GM12878 (cell line): ENCODE measurements around the gene DGCR8. TPM values are rescaled to one million over a fixed set of nuclear protein-coding genes. Genes with fewer than 3 reads are reported as not detected.
A peak's percentile ranks its signal among the peaks of the same experiment; 100 is the strongest.

Experiments
- ATAC-seq: fragments of 200-7000 bp; cut with Tn5 transposase; 3 replicates; pipeline ENCODE4 v1.9.1; 2020; ENCODE audit warnings: mild to moderate bottlenecking, moderate library complexity
- BruUV-seq: library from RNA; stranded (reverse); fragments of 400-500 nt; replicated peaks from 2 replicates; lab custom pipeline; 2021; lab: Mats Ljungman, UMichigan
- CTCF ChIA-PET: fragments of 300-600 bp; sonication (Branson Sonifier 250); formaldehyde crosslinking; extraction: SDS; loops from one replicate; lab custom pipeline; 2021; ENCODE audit warnings: inconsistent platforms; lab: Yijun Ruan, JAX
- POLR2A ChIA-PET: fragments of 350-600 bp; formaldehyde crosslinking; extraction: SDS; loops from one replicate; lab custom pipeline; 2021; ENCODE audit warnings: inconsistent platforms; lab: Charles Lee
- RAD21 ChIA-PET: fragments of 300-600 bp; sonication (Branson Sonifier 250); formaldehyde crosslinking; loops from one replicate; lab custom pipeline; 2023; ENCODE audit warnings: antibody characterized with exemption; ENCODE audit not compliant: unreplicated experiment; lab: Charles Lee
- SMC1A ChIA-PET: fragments of 300-600 bp; sonication (Branson Sonifier 250); formaldehyde crosslinking; loops from one replicate; lab custom pipeline; 2023; ENCODE audit not compliant: unreplicated experiment, uncharacterized antibody; lab: Charles Lee
- DNase-seq: peaks from one replicate; pipeline ENCODE4 v3.0.0-alpha.2; 2011; ENCODE audit warnings: low read depth, low spot score
- FAIRE-seq: peaks from 3 replicates; lab custom pipeline; 2011; peaks lifted over from hg19 to GRCh38; lab: Jason Lieb, UNC
- H2AFZ ChIP-seq: 2 replicates; pipeline ENCODE4 v1.6.0; 2011; ENCODE audit warnings: low read depth, low read length, control low read depth; ENCODE audit not compliant: control insufficient read depth
- H3K27ac ChIP-seq: 2 replicates; pipeline ENCODE4 v1.5.1; 2011; ENCODE audit warnings: control low read depth; ENCODE audit not compliant: control insufficient read depth, insufficient read depth
- H3K27me3 ChIP-seq, 2 experiments: replicated peaks in 1 of 2; 2 replicates each; pipeline versions ENCODE4 v1.6.0 to v1.6.1; 2011; ENCODE audit warnings: low read length in 1 of 2; ENCODE audit not compliant: control insufficient read depth in 2 of 2, insufficient read depth in 2 of 2
- H3K36me3 ChIP-seq, 2 experiments: 2 replicates each; pipeline ENCODE4 v1.5.1; 2011; ENCODE audit warnings: low read length in 1 of 2; ENCODE audit not compliant: control insufficient read depth in 2 of 2, insufficient read depth in 2 of 2
- H3K4me1 ChIP-seq: 2 replicates; pipeline ENCODE4 v1.6.1; 2011; ENCODE audit warnings: mild to moderate bottlenecking, low read length, moderate library complexity, mixed read lengths; ENCODE audit not compliant: control insufficient read depth, insufficient read depth
- H3K4me2 ChIP-seq: 2 replicates; pipeline ENCODE4 v1.6.0; 2011; ENCODE audit warnings: control low read depth; ENCODE audit not compliant: control insufficient read depth, insufficient read depth
- H3K4me3 ChIP-seq: fragments of 200-600 bp; sonication (generic); 2 replicates; pipeline ENCODE4 v1.5.1; 2016
- H3K79me2 ChIP-seq: 2 replicates; pipeline ENCODE4 v1.6.0; 2011; ENCODE audit warnings: low read length; ENCODE audit not compliant: control insufficient read depth, insufficient read depth
- H3K9ac ChIP-seq: 2 replicates; pipeline ENCODE4 v1.8.0; 2011; ENCODE audit warnings: low read length, control low read depth, mixed read lengths; ENCODE audit not compliant: control insufficient read depth, insufficient read depth
- H3K9me3 ChIP-seq: replicated peaks from 3 replicates; pipeline ENCODE4 v1.5.1; 2011; ENCODE audit warnings: mild to moderate bottlenecking, low read length; ENCODE audit not compliant: control insufficient read depth, insufficient read depth
- H4K20me1 ChIP-seq: 2 replicates; pipeline ENCODE4 v1.6.0; 2011; ENCODE audit not compliant: control insufficient read depth, insufficient read depth
- GATAD2B ChIP-seq: fragments of 450-650 bp; conservative IDR thresholded peaks from 2 replicates; pipeline ENCODE4 v1.6.1; 2017; ENCODE audit warnings: low read depth, mild to moderate bottlenecking, moderate library complexity
- SIN3A ChIP-seq: IDR thresholded peaks from 2 replicates; pipeline ENCODE4 v1.6.1; 2012; ENCODE audit warnings: low read depth, low read length, improper control_type of control experiment
- YBX1 ChIP-seq: fragments of 450-650 bp; IDR thresholded peaks from 2 replicates; pipeline ENCODE4 v1.6.1; 2016; ENCODE audit warnings: antibody characterized with exemption
- ZNF207 ChIP-seq: fragments of 450-650 bp; IDR thresholded peaks from 2 replicates; pipeline ENCODE4 v1.6.1; 2014; ENCODE audit warnings: antibody characterized with exemption, mild to moderate bottlenecking, borderline replicate concordance
- WGBS: methylation state at CpG from one replicate; pipeline ENCODE4 v1.1.6; 2016; ENCODE audit warnings: low lambda C conversion rate; ENCODE audit not compliant: insufficient replicate concordance, insufficient coverage; ENCODE audit errors: missing lambda C conversion rate; 5-methylcytosine and 5-hydroxymethylcytosine counted together
- in situ Hi-C: fragments of 300-500 bp; cut with MboI; formaldehyde crosslinking; loops from 9 replicates; pipeline ENCODE4 v1.14.3; 2018; ENCODE audit warnings: mixed read lengths
- intact Hi-C: fragments of 100-400 bp; cut with micrococcal nuclease; formaldehyde crosslinking; loops from one replicate; pipeline ENCODE4 v1.14.2; 2022; ENCODE audit not compliant: unreplicated experiment
- polyA plus RNA-seq, 11 experiments: library from polyadenylated mRNA; depleted of rRNA in 4 of 11; unstranded in 6 of 11; stranded (reverse) in 5 of 11; fragments of >200 nt; fragmentation: Nextera tagmentation in 4 of 11; fragmentation: Illumina TruSeq in 1 of 11; extraction: Ambion mirVana in 4 of 11; extraction: Trizol in 1 of 11; gene quantifications; 1 replicate in 1 of 11; 2 replicates in 10 of 11; pipeline versions ENCODE4 v1.2.1 to v1.2.3, GENCODE V29; 2011 to 2016; ENCODE audit warnings: inconsistent platforms in 2 of 11, missing spikeins in 2 of 11, low read depth in 1 of 11
- total RNA-seq, 4 experiments: library from RNA; depleted of rRNA in 3 of 4; stranded (reverse); fragments of >200 nt in 3 of 4; fragmentation: Illumina TruSeq in 1 of 4; extraction: Trizol in 1 of 4; gene quantifications; 2 replicates each; pipeline versions ENCODE4 v1.2.1 to v1.2.3, GENCODE V29; 2013 to 2021
- TF ChIP-seq, protein P1 (sequence below): fragments of 450-650 bp; IDR thresholded peaks from 2 replicates; pipeline ENCODE4 v1.6.1; 2017; ENCODE audit warnings: mild to moderate bottlenecking
- TF ChIP-seq, protein P2 (sequence below): IDR thresholded peaks from 2 replicates; pipeline ENCODE4 v1.6.1; 2011; ENCODE audit warnings: low read depth, low read length, improper control_type of control experiment, borderline replicate concordance

DGCR8 gene
- total and polyA plus RNA-seq, 10 of the 15 experiments (the other 5 are each of a cell fraction or from before 2014, with no cell fraction given): 1.2 to 35.1 (median 17.2) TPM

DNA sequence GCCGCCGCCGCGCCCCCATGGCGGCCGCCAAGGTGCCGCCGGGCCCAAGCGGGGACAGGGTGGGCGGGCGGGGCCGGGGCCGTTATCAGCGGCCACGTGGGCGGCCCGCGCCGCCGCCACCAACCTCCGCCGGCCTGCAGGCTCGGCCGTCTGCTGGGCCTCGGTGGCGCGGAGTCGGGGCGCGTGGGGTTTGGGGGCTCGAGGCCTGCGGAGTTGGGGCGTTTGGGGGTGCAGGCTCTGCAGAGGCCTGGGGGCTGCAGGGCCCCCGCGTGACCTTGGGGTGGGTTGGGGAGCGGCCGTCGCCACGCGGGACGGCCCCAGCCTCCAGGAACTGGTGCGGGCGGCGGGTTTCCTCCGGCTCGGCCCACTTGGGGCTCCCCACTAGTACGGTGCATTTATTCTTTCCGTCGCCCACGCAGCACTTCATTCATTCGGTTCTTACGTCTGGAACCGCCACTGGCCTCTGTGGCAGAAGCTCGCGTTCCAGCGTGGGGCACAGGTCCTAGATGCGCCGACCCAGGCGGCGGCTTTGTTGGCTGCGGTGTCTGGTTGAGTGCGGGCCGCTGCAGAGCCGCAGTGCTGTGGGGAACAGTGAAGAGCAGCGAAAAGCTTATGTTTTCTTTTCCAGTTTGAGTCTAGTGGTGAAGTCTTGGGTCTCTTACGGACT lies 37.7 kb downstream of the DGCR8 start (continued):
- peak; percentile 17; the same call in 1 of the 2 replicates for TF ChIP-seq GATAD2B
- TF ChIP-seq ZNF207: peak; percentile 37; the same call in 1 of the 2 replicates
- TF ChIP-seq YBX1: no peak
- TF ChIP-seq, protein P1, sequence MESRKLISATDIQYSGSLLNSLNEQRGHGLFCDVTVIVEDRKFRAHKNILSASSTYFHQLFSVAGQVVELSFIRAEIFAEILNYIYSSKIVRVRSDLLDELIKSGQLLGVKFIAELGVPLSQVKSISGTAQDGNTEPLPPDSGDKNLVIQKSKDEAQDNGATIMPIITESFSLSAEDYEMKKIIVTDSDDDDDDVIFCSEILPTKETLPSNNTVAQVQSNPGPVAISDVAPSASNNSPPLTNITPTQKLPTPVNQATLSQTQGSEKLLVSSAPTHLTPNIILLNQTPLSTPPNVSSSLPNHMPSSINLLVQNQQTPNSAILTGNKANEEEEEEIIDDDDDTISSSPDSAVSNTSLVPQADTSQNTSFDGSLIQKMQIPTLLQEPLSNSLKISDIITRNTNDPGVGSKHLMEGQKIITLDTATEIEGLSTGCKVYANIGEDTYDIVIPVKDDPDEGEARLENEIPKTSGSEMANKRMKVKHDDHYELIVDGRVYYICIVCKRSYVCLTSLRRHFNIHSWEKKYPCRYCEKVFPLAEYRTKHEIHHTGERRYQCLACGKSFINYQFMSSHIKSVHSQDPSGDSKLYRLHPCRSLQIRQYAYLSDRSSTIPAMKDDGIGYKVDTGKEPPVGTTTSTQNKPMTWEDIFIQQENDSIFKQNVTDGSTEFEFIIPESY: no peak

DNA sequence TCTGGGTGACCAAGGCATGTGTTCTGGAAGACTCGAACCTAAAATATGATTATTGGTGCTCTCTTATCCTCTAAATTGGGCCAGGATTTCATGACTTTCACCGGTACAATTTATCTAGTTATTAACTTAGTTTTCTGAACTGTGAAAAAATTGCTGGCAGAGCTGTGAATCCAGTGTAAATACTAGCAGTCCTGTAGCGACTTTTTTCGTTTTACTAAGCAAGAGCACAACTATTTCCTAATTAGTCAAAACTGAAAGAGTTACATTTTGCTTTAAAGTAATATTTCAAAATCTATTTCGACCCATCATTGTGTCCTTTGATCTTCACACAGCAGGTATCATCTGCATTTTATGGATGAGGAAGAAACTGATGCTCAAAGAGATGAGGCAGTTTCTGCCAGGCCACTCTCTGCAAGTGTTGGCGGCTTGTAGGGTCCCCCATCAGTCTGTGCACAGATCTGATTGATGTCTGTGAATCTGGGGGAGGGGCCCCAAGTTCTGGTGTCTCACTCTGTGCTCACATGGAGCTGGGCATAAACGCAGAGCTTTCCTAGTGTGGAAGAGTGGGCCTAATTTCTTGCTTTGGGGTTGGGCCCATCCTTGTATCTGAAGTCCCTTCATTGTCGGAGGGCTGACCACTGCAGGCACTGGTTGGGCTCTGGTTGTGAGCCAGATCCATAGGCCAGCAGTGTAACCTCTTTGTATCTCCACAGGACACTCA lies 38.4 kb downstream of the DGCR8 start:
- Histone ChIP-seq H3K9ac (peak overlapping the region; percentile 99), H4K20me1 (0 out of 2 replicates have a peak, but pooled peaks cover 2% of the 10 kb centered on the region), H3K4me3 (peak overlapping the region; percentile 78), H3K9me3 (no peaks in the 10 kb centered on the region), H3K27me3 (no peaks in the 10 kb centered on the region), H3K79me2 (peaks cover 72% of the 10 kb centered on the region), H3K36me3 (peaks cover 27 to 28% of the 10 kb centered on the region in 2 experiments), H3K4me2 (peak overlapping the region; percentile 87), H3K27ac (peak overlapping the region; percentile 91), H2AFZ (no peak overlapping the region), H3K4me1 (peaks cover 24% of the 10 kb centered on the region)
- DNase-seq (no peak), ATAC-seq (no peak), FAIRE-seq (no peak)
- TF ChIP-seq, protein P2, sequence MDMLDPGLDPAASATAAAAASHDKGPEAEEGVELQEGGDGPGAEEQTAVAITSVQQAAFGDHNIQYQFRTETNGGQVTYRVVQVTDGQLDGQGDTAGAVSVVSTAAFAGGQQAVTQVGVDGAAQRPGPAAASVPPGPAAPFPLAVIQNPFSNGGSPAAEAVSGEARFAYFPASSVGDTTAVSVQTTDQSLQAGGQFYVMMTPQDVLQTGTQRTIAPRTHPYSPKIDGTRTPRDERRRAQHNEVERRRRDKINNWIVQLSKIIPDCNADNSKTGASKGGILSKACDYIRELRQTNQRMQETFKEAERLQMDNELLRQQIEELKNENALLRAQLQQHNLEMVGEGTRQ: no peak
- 0 out of 2 replicates have a peak, but pooled peaks have one; percentile 6 for TF ChIP-seq SIN3A
- TSS peak; percentile 74 for BruUV-seq
- intact Hi-C loops (loop anchor here (5.0 kb wide), 1 partner anchor 146 kb away; no protein-coding TSS in a partner anchor), in situ Hi-C loops (no loop called here)
- ChIA-PET CTCF (no interaction called here), SMC1A (interaction anchor here (0.9 kb wide), 1 partner anchor 12 kb away, joined by 5 read pairs; no protein-coding TSS in a partner anchor), POLR2A (interaction anchor here (0.6 to 1.5 kb wide), 4 partner anchors 40 to 103 kb away, joined by 3 to 4 read pairs (median 4); partner anchors contain the start of gene TANGO2), RAD21 (no interaction called here)
- WGBS: 9% methylated on average over 8 of the region's 8 CpGs
